Measurements from ENCODE around the gene DTL. TPM values are rescaled to one million over a fixed set of nuclear protein-coding genes. Genes with fewer than 3 reads are reported as not detected.
"Not testable (repeated sequence)": the region's sequence is repeated elsewhere in the genome, so short reads cannot be mapped to it uniquely, and the experiment has no call there.

Gene DTL
- total RNA-seq, 1 donor from 2014 or later, result 7.8 TPM

GRCh38 chr1:212010004-212010403, 25.5 kb upstream of the DTL start:
- Histone ChIP-seq H3K4me1 (ENCODE audit: control insufficient read depth in 3 of 3, insufficient read depth in 3 of 3, low read length in 3 of 3) (no peaks in the 10 kb centered on the region), H3K4me3 (ENCODE audit: low read length in 3 of 3) (no peak overlapping the region), H3K27ac (ENCODE audit: low read depth, low read length) (no peak overlapping the region), H3K9me3 (ENCODE audit: control insufficient read depth in 3 of 3, low read length in 3 of 3) (no peaks in the 10 kb centered on the region), H3K36me3 (ENCODE audit: control insufficient read depth in 3 of 3, insufficient read depth in 3 of 3, low read length in 3 of 3) (peaks cover 4 to 13% (median 10%) of the 10 kb centered on the region in 3 donors), H3K9ac (ENCODE audit: low read depth in 1 of 3, low read length in 3 of 3) (no peak overlapping the region), H3K27me3 (ENCODE audit: control insufficient read depth in 3 of 3, insufficient read depth in 3 of 3, low read length in 3 of 3) (no peaks in the 10 kb centered on the region)

DNA sequence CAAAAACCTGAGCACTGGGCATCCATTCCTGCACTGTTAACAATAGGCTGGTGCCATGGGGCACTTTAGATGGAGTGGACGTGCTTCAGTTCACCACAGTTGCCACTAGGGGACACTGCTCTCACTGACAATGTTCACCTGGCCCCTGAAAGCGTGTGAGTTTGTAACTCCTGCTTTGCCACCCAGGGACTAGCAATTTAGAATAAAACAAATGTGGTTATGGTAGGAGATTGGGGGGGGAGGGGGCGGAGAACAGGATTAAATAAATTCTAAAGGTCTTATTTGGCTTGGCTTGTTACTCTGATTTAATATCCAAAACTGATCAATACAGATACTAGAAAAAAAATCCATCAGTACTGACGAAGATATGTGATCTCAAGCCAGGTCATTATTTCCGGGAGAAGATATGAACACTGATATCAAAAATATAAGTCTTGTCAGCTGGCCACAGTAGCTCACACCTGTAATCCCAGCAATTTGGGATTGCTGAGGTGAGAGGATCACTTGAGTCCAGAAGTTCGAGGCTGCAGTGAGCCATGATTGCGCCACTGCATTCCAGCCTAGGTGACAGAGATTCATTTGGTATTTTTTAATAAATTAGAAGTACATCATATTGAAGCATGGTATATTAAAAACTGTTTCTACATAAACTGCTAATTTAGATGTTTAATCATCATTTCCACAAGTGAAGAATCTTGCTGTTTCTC, 23.4 kb upstream of the DTL start:
- H3K36me3 ChIP-seq (ENCODE audit: control insufficient read depth in 3 of 3, insufficient read depth in 3 of 3, low read length in 3 of 3), result peaks cover 4 to 17% (median 16%) of the 10 kb centered on the region in 3 donors
- H3K9ac ChIP-seq (ENCODE audit: low read depth in 1 of 3, low read length in 3 of 3), result no peak overlapping the region
- H3K27ac ChIP-seq (ENCODE audit: low read depth, low read length), result no peak overlapping the region
- H3K27me3 ChIP-seq (ENCODE audit: control insufficient read depth in 3 of 3, insufficient read depth in 3 of 3, low read length in 3 of 3), result no peaks in the 10 kb centered on the region
- no peak overlapping the region for H3K4me3 ChIP-seq (ENCODE audit: low read length in 3 of 3)
- H3K4me1 ChIP-seq (ENCODE audit: control insufficient read depth in 3 of 3, insufficient read depth in 3 of 3, low read length in 3 of 3), result no peaks in the 10 kb centered on the region
- H3K9me3 ChIP-seq (ENCODE audit: control insufficient read depth in 3 of 3, low read length in 3 of 3), result no peaks in the 10 kb centered on the region

GRCh38 chr1:212013672-212014071, 21.9 kb upstream of the DTL start:
- Histone ChIP-seq H3K4me3 (ENCODE audit: low read length in 3 of 3) (no peak overlapping the region), H3K4me1 (ENCODE audit: control insufficient read depth in 3 of 3, insufficient read depth in 3 of 3, low read length in 3 of 3) (no peaks in the 10 kb centered on the region), H3K36me3 (ENCODE audit: control insufficient read depth in 3 of 3, insufficient read depth in 3 of 3, low read length in 3 of 3) (peaks cover 4 to 14% (median 12%) of the 10 kb centered on the region in 3 donors), H3K27me3 (ENCODE audit: control insufficient read depth in 3 of 3, insufficient read depth in 3 of 3, low read length in 3 of 3) (no peaks in the 10 kb centered on the region), H3K9me3 (ENCODE audit: control insufficient read depth in 3 of 3, low read length in 3 of 3) (no peaks in the 10 kb centered on the region), H3K27ac (ENCODE audit: low read depth, low read length) (no peak overlapping the region), H3K9ac (ENCODE audit: low read depth in 1 of 3, low read length in 3 of 3) (no peak overlapping the region)

- H3K27me3 ChIP-seq (ENCODE audit: control insufficient read depth in 3 of 3, insufficient read depth in 3 of 3, low read length in 3 of 3), result no peaks in the 10 kb centered on the region
- no peak overlapping the region for H3K4me3 ChIP-seq (ENCODE audit: low read length in 3 of 3)
- H3K27ac ChIP-seq (ENCODE audit: low read depth, low read length), result no peak overlapping the region
- peaks cover 2 to 9% (median 7%) of the 10 kb centered on the region in 3 donors for H3K36me3 ChIP-seq (ENCODE audit: control insufficient read depth in 3 of 3, insufficient read depth in 3 of 3, low read length in 3 of 3)
- H3K9ac ChIP-seq (ENCODE audit: low read depth in 1 of 3, low read length in 3 of 3), result no peak overlapping the region
- H3K4me1 ChIP-seq (ENCODE audit: control insufficient read depth in 3 of 3, insufficient read depth in 3 of 3, low read length in 3 of 3), result no peaks in the 10 kb centered on the region
- H3K9me3 ChIP-seq (ENCODE audit: control insufficient read depth in 3 of 3, low read length in 3 of 3), result no peaks in the 10 kb centered on the region
These were observed 14.6 kb upstream of the DTL start for GRCh38 chr1:212020975-212021374.

DNA sequence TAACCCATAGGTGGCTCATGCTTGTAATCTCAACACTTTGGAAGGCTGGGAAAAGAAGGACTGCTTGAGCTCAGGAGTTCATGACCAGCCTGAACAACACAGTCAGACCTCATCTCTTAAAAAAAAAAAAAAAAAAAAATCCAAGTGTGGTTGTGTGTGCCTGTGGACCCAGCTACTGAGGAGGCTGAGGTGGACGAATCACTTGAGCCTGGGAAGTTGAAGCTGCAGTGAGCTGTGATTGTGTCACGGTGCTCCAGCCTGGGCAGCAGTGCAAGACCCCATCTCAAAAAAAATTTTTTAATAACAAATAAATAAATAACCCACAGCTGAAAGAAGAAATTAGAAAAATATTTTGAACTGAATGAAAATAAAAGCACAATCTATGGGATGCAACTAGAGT, 14.0 kb upstream of the DTL start:
- Histone ChIP-seq H3K27me3 (ENCODE audit: control insufficient read depth in 3 of 3, insufficient read depth in 3 of 3, low read length in 3 of 3) (no peaks in the 10 kb centered on the region), H3K4me3 (ENCODE audit: low read length in 3 of 3) (no peak overlapping the region), H3K36me3 (ENCODE audit: control insufficient read depth in 3 of 3, insufficient read depth in 3 of 3, low read length in 3 of 3) (peaks cover 0 to 3% (median 2%) of the 10 kb centered on the region in 3 donors), H3K27ac (ENCODE audit: low read depth, low read length) (no peak overlapping the region), H3K9ac (ENCODE audit: low read depth in 1 of 3, low read length in 3 of 3) (no peak overlapping the region), H3K4me1 (ENCODE audit: control insufficient read depth in 3 of 3, insufficient read depth in 3 of 3, low read length in 3 of 3) (no peaks in the 10 kb centered on the region), H3K9me3 (ENCODE audit: control insufficient read depth in 3 of 3, low read length in 3 of 3) (no peaks in the 10 kb centered on the region)

GRCh38 chr1:212022908-212023307, 12.6 kb upstream of the DTL start:
- H3K9ac ChIP-seq (ENCODE audit: low read depth in 1 of 3, low read length in 3 of 3); H3K9me3 ChIP-seq (ENCODE audit: control insufficient read depth in 3 of 3, low read length in 3 of 3); H3K27ac ChIP-seq (ENCODE audit: low read depth, low read length); H3K4me3 ChIP-seq (ENCODE audit: low read length in 3 of 3); H3K4me1 ChIP-seq (ENCODE audit: control insufficient read depth in 3 of 3, insufficient read depth in 3 of 3, low read length in 3 of 3); H3K36me3 ChIP-seq (ENCODE audit: control insufficient read depth in 3 of 3, insufficient read depth in 3 of 3, low read length in 3 of 3); H3K27me3 ChIP-seq (ENCODE audit: control insufficient read depth in 3 of 3, insufficient read depth in 3 of 3, low read length in 3 of 3): not testable (repeated sequence)

DNA sequence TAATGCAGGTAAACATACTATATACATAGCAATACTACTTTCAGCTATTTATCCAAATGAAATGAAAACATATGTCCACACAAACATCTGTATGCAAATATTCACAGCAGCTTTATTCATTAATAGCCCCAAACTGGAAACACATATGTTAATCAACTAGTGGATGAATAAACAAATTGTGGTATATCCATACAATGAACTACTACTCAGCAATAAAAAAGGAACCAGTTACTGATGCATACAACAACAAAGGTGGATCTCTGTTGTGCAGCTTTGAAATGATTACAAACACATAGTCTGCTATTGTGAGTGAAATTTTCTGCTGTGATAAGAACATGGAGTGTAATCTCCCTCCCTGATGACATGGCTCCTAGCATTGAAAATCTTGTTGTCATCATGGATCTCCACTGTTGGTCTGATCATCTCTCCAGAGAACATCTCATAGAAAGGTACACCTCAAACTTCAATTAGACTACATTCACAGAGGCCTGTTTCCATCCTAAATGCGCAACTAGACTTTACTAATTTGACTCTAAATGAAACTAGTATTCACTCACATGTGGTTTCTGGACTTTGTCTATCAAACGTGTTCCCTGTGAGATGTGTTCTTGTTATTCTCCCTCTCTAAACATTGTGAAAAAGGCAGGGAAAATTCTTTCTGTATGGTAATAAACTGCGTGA, 10.9 kb upstream of the DTL start:
- Histone ChIP-seq H3K4me3 (ENCODE audit: low read length in 3 of 3) (no peak overlapping the region), H3K36me3 (ENCODE audit: control insufficient read depth in 3 of 3, insufficient read depth in 3 of 3, low read length in 3 of 3) (no peaks in the 10 kb centered on the region), H3K27me3 (ENCODE audit: control insufficient read depth in 3 of 3, insufficient read depth in 3 of 3, low read length in 3 of 3) (no peaks in the 10 kb centered on the region), H3K4me1 (ENCODE audit: control insufficient read depth in 3 of 3, insufficient read depth in 3 of 3, low read length in 3 of 3) (no peaks in the 10 kb centered on the region), H3K9me3 (ENCODE audit: control insufficient read depth in 3 of 3, low read length in 3 of 3) (no peaks in the 10 kb centered on the region), H3K9ac (ENCODE audit: low read depth in 1 of 3, low read length in 3 of 3) (no peak overlapping the region), H3K27ac (ENCODE audit: low read depth, low read length) (no peak overlapping the region)

DNA sequence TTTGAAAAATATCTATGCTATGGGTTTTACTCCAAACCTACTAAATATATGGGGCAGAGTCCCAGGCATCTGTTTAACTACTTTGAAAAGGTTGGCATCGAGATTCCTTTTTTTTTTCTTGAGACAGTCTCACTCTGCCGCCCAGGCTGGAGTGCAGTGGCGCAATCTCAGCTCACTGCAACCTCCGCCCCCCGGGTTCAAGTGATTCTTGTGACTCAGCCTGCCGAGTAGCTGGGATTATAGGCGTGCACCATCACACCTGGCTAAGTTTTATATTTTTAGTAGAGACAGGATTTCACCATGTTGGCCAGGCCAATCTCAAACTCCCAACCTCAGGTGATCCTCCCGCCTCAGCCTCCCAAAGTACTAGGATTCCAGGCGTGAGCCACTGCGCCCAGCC, 7.8 kb upstream of the DTL start:
- not testable (repeated sequence) for H3K4me1 ChIP-seq (ENCODE audit: control insufficient read depth in 3 of 3, insufficient read depth in 3 of 3, low read length in 3 of 3); H3K9me3 ChIP-seq (ENCODE audit: control insufficient read depth in 3 of 3, low read length in 3 of 3); H3K4me3 ChIP-seq (ENCODE audit: low read length in 3 of 3); H3K27me3 ChIP-seq (ENCODE audit: control insufficient read depth in 3 of 3, insufficient read depth in 3 of 3, low read length in 3 of 3); H3K9ac ChIP-seq (ENCODE audit: low read depth in 1 of 3, low read length in 3 of 3); H3K27ac ChIP-seq (ENCODE audit: low read depth, low read length); H3K36me3 ChIP-seq (ENCODE audit: control insufficient read depth in 3 of 3, insufficient read depth in 3 of 3, low read length in 3 of 3)

DNA sequence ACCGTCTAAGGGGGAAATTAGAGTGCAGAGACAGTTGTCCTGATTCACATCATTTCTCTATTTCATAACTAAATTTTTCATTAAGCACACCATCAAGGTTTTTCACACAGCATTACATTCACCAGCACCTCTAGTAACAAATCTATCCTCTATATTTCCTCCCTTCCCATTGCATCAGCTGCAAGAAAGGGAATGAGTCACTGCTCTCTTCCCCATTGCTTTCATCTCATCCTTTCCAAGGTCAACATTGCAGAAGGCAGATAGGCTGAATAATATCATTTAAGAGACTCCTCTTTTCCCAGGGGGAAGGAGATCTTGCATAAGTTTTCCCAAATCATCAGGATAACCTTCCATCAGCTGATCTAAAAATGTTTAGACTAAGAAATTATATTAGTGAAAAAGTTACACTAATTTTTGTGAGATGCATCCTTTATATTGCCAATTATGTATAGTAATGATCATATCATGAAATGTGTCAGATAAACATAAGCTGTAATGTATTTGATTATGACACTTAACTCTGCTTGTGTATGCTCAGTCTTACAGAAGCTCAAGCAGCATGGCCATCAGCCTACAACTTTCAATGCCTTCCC, 4.5 kb upstream of the DTL start:
- Histone ChIP-seq H3K27ac (ENCODE audit: low read depth, low read length) (no peak overlapping the region), H3K36me3 (ENCODE audit: control insufficient read depth in 3 of 3, insufficient read depth in 3 of 3, low read length in 3 of 3) (no peaks in the 10 kb centered on the region), H3K9me3 (ENCODE audit: control insufficient read depth in 3 of 3, low read length in 3 of 3) (no peaks in the 10 kb centered on the region), H3K9ac (ENCODE audit: low read depth in 1 of 3, low read length in 3 of 3) (no peak overlapping the region), H3K27me3 (ENCODE audit: control insufficient read depth in 3 of 3, insufficient read depth in 3 of 3, low read length in 3 of 3) (no peaks in the 10 kb centered on the region), H3K4me1 (ENCODE audit: control insufficient read depth in 3 of 3, insufficient read depth in 3 of 3, low read length in 3 of 3) (peaks cover 8 to 14% (median 11%) of the 10 kb centered on the region in 3 donors), H3K4me3 (ENCODE audit: low read length in 3 of 3) (no peak overlapping the region)

DNA sequence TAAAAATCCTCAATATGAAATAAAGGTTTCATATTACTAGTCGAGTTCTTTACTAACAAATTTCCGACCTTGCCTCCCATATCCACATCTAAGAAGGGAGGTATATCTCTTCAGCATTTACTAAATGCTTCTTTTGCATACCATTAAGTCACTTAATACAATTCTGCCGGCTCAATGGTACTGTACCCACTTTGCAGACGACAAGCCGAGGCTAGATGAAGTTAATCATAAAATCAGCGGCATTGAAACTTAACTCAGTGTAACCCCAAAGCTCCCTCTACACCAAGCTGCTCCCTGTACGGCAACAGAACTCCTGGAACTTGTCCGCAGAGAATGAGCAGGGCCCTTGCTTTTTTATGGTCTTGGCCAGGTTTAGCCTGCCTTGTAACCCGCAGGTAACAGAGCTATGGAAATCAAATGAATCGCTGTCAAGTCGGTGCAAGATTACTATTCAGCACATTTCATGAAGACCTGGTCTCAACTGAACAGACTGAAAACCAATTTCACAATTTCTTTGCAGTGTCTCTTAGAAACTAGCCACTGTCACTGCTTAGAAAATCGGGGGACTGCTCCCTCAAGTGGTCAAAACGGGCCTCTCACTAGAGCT, 929 bp upstream of the DTL start:
- no peaks in the 10 kb centered on the region for H3K9me3 ChIP-seq (ENCODE audit: control insufficient read depth in 3 of 3, low read length in 3 of 3)
- peaks cover 13 to 18% (median 18%) of the 10 kb centered on the region in 3 donors for H3K4me1 ChIP-seq (ENCODE audit: control insufficient read depth in 3 of 3, insufficient read depth in 3 of 3, low read length in 3 of 3)

More for the DNA sequence above, 929 bp upstream of the DTL start:
- peak overlapping the region; percentile 73 to 94 (median 84) for H3K9ac ChIP-seq (ENCODE audit: low read depth in 1 of 3, low read length in 3 of 3)
- no peaks in the 10 kb centered on the region for H3K27me3 ChIP-seq (ENCODE audit: control insufficient read depth in 3 of 3, insufficient read depth in 3 of 3, low read length in 3 of 3)
- H3K4me3 ChIP-seq (ENCODE audit: low read length in 3 of 3), result peak overlapping the region; percentile 94 to 99 (median 97)
- H3K27ac ChIP-seq (ENCODE audit: low read depth, low read length), result peak overlapping the region; percentile 77
- no peaks in the 10 kb centered on the region for H3K36me3 ChIP-seq (ENCODE audit: control insufficient read depth in 3 of 3, insufficient read depth in 3 of 3, low read length in 3 of 3)

Measured in skeletal muscle tissue (tissue), 4 donors.